ENCODE results near the gene PPIL6. TPM values are rescaled to one million over a fixed set of nuclear protein-coding genes. Genes with fewer than 3 reads are reported as not detected.

Gene PPIL6
- total RNA-seq, 4 donors from 2014 or later = 0.59 to 18.0 (median 4.6) TPM

- intact Hi-C loops (cut with DNase I; ENCODE audit: low total_unique reads) = no loop called here
- Histone ChIP-seq H3K9me3 (no peaks in the 10 kb centered on the region), H3K27me3 (no peaks in the 10 kb centered on the region), H3K27ac (no peak overlapping the region), H3K4me3 (no peak overlapping the region), H3K36me3 (no peaks in the 10 kb centered on the region), H3K4me1 (no peaks in the 10 kb centered on the region)
- no peak for TF ChIP-seq POLR2A (IDR thresholded peaks at IDR 0.05)
- TF ChIP-seq CTCF (IDR thresholded peaks at IDR 0.05) = no peak
- DNase-seq = no peak
These were observed 62.7 kb downstream of the PPIL6 start for GRCh38 chr6:109377717-109378116.

GRCh38 chr6:109374326-109374892 is 66.0 kb downstream of the PPIL6 start:
- intact Hi-C loops (cut with DNase I; ENCODE audit: low total_unique reads) = no loop called here
- Histone ChIP-seq H3K9me3 (no peaks in the 10 kb centered on the region), H3K4me3 (no peak overlapping the region), H3K36me3 (no peaks in the 10 kb centered on the region), H3K27me3 (no peaks in the 10 kb centered on the region), H3K4me1 (no peaks in the 10 kb centered on the region), H3K27ac (no peak overlapping the region)
- no peak for DNase-seq
- TF ChIP-seq CTCF (IDR thresholded peaks at IDR 0.05) (no peak), POLR2A (IDR thresholded peaks at IDR 0.05) (no peak)

GRCh38 chr6:109373762-109374161 is 66.7 kb downstream of the PPIL6 start:
- Histone ChIP-seq H3K4me1 (no peaks in the 10 kb centered on the region), H3K4me3 (no peak overlapping the region), H3K27ac (no peak overlapping the region), H3K36me3 (no peaks in the 10 kb centered on the region), H3K9me3 (no peaks in the 10 kb centered on the region), H3K27me3 (no peaks in the 10 kb centered on the region)
- DNase-seq = no peak
- intact Hi-C loops (cut with DNase I; ENCODE audit: low total_unique reads) = no loop called here
- no peak for TF ChIP-seq CTCF (IDR thresholded peaks at IDR 0.05)
- TF ChIP-seq POLR2A (IDR thresholded peaks at IDR 0.05) = no peak

GRCh38 chr6:109373331-109373730 is 67.1 kb downstream of the PPIL6 start:
- H3K36me3 ChIP-seq = no peaks in the 10 kb centered on the region

GRCh38 chr6:109372130-109372529 is 68.3 kb downstream of the PPIL6 start:
- H3K4me3 ChIP-seq = no peak overlapping the region
- intact Hi-C loops (cut with DNase I; ENCODE audit: low total_unique reads) = no loop called here
- H3K27ac ChIP-seq = no peak overlapping the region
- no peaks in the 10 kb centered on the region for H3K27me3 ChIP-seq
- TF ChIP-seq CTCF (IDR thresholded peaks at IDR 0.05) (no peak), POLR2A (IDR thresholded peaks at IDR 0.05) (no peak)
- DNase-seq = no peak
- H3K9me3 ChIP-seq = no peaks in the 10 kb centered on the region
- H3K4me1 ChIP-seq = no peaks in the 10 kb centered on the region
- no peaks in the 10 kb centered on the region for H3K36me3 ChIP-seq

More at GRCh38 chr6:109373331-109373730, 67.1 kb downstream of the PPIL6 start:
- TF ChIP-seq CTCF (IDR thresholded peaks at IDR 0.05) (no peak), POLR2A (IDR thresholded peaks at IDR 0.05) (no peak)
- Histone ChIP-seq H3K4me3 (no peak overlapping the region), H3K27ac (no peak overlapping the region), H3K4me1 (no peaks in the 10 kb centered on the region), H3K27me3 (no peaks in the 10 kb centered on the region), H3K9me3 (no peaks in the 10 kb centered on the region)
- DNase-seq = no peak
- intact Hi-C loops (cut with DNase I; ENCODE audit: low total_unique reads) = no loop called here
